Astrocyte of the hippocampus (primary cell): ENCODE data around the gene NSDHL.
"Not testable (repeated sequence)": the region's sequence is repeated elsewhere in the genome, so short reads cannot be mapped to it uniquely, and the experiment has no call there.

Experiments used
- DNase-seq: peaks from one replicate; pipeline ENCODE4 v3.0.0; 2011; ENCODE audit warnings: low read depth, low spot score

Gene NSDHL

GRCh38 chrX:152830312-152831305 is at the start of gene NSDHL, which contains the start of gene CETN2:
Gene NSDHL, plus strand, starts transcription at chrX:152831063. Its CDS starts 15,262 bp downstream, at chrX:152846325.
Gene CETN2, minus strand, starts transcription at chrX:152830757. Its CDS starts 47 bp downstream, at chrX:152830710.
- peak; percentile 98 for DNase-seq

GRCh38 chrX:152787062-152787461 is 43.8 kb upstream of the NSDHL start:
- DNase-seq: not testable (repeated sequence)

GRCh38 chrX:152798945-152799344 is 31.9 kb upstream of the NSDHL start:
- DNase-seq: no peak

DNA sequence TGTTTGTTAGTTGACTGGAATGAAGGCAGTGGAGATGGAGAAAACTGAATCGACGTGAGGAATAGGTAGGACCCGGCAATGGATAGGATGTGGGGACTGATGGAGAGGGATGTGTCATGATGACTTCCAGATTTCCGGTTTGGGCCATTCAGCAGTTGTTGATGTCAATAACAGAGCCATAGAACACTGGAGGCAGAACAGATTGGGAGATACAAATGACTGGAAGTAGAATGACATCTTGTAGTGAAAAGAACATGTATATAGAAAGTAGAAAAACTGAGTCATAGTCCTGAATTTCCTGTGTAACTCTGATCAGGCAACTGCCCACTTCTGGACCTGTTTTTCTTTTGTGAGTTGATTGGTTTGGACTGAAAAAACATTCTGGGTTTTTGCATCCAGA is 24.8 kb upstream of the NSDHL start:
- DNase-seq: no peak

DNA sequence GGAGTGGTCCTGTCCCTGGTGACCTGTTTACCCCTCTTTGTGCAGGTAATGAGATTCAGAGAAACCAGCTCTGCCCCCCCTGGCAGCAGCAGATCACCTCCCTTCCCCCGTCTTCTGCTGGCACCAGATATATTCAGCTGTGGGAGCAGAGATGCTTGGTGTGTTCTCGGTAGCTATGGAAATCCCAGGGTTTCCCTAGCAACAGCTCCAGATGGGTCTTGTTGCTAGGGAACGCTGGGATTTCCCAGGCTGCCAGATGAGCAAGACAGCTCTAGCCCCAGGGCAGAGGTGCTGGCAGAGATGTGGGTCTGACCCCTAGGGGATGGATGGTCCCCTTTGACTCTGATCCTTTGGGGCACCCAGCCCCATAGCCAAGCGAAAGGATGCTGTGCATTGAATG is 20.5 kb upstream of the NSDHL start:
- no peak for DNase-seq

GRCh38 chrX:152813206-152813605 is 17.7 kb upstream of the NSDHL start:
- DNase-seq: no peak

- DNase-seq: no peak
Measured at GRCh38 chrX:152814048-152814447, 16.8 kb upstream of the NSDHL start.

GRCh38 chrX:152817078-152817764 is 13.6 kb upstream of the NSDHL start:
- DNase-seq: peak; percentile 50

GRCh38 chrX:152818356-152818755 is 12.5 kb upstream of the NSDHL start:
- DNase-seq: no peak

DNA sequence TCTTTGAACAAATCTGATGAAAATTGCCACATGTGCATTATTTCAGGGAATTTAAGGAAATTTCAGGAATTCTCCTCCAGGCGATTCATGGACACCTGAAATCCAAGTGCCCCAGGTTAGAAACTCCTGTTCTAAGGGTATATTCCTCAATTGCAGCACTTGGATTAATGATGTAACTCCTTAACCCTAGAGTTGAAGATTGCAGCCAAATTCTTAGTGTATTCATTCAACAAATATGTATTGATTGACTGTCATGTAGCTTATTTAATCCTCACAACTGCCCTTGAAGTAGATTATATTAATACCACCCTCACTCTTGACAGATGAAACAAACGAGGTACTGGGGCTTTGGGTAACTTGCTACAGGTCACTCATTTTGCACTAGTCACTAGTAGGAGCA is 11.6 kb upstream of the NSDHL start:
- no peak for DNase-seq

- DNase-seq: no peak
Measured at GRCh38 chrX:152819732-152820131, 11.1 kb upstream of the NSDHL start.

DNA sequence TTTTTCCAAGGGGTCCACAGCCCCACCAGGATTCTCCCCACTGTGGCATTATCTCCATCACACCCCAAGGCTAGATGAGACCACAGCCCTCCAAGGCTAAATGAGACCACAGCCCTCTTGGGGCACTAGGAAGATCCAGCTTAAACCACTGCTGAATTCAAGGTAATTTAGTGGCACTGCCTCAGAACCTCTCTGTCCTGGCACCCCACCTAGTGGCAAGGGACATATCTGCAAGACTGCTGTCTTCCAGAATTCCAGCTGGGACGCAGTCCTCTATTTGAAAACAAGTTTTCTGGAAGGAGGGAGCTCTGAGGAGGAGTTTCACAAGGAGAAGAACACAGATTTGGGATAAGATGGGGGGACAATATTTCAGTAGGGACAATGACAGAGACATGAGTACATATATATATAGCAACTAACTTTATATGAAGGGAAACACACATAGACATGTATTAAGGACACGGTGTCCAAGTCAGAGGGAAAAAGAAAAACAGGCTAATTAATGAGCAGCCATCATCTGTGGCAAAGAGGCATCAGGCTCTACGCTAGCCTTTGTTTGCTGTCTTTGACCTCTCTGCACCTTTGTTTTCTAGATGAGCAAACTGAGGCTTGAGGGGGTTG is 9.6 kb upstream of the NSDHL start:
- peak; percentile 38 for DNase-seq

- no peak for DNase-seq
Measured at GRCh38 chrX:152822383-152823086, 8.3 kb upstream of the NSDHL start.

DNA sequence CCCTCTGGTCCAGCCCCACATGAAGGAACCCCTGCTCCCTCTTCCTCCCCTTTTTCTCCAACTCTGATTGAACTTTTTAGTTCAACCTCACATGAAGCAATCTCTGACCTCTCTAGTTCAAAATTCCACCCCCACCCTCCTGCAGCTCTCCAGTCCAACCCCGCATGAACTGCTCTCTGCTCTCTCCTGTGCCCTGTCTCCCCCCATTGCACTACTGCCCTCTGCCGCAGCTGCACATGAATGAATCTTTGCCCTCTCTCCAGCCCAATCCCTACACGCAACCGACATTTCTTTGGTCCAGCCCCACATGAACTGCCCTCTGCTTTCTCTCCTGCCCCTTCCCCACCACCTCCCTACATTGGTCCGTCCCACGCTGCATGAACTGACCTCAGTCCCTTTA is 7.2 kb upstream of the NSDHL start:
- DNase-seq: no peak

DNA sequence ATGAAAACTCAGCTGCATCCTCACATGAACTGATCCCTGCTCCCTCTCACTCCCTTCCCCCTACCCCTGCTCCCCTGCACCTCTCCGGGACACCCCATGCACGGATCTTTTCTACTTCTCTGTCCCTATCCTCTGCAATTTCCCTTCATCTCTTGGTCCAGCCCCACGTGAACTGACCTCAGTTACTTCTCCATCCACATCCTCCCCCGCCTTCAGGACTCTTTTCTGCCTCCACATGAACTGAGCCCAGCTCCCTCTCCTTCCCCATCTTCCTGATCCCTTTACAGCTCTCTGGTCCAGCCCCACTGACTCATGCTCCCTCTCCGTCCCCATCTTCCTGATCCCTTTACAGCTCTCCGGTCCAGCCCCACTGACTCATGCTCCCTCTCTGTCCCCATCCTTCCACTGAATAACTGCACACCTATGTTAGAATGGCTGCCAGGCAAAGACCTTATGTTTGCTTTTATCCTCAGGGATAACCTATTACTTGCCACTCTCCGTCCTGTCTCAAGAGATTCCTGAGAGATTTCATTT is 6.0 kb upstream of the NSDHL start:
- no peak for DNase-seq

- no peak for DNase-seq
Measured at GRCh38 chrX:152831391-152831790, 528 bp downstream of the NSDHL start.

GRCh38 chrX:152832520-152832919 is 1.7 kb downstream of the NSDHL start:
- no peak for DNase-seq

DNA sequence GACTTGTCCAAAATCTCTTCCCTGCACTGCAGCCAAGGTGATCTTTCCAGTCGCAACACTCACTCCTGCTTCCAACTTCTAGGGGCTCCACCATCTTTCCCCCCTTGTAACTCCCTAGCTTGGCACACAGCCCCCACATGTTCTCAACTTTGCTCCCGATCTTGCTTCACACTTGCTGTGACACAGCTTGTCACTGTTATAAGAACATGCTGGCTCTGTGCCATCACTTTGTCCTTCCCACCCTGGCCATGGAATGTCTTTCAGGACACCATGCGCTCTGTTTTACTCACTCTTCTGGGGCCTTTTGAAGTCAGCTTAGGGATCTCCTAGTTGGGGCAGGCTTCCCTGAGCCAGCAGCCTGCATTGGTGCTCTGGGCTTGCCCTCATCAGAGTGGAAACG is 2.5 kb downstream of the NSDHL start:
- no peak for DNase-seq

GRCh38 chrX:152835470-152835869 is 4.6 kb downstream of the NSDHL start:
- DNase-seq: not testable (repeated sequence)

DNA sequence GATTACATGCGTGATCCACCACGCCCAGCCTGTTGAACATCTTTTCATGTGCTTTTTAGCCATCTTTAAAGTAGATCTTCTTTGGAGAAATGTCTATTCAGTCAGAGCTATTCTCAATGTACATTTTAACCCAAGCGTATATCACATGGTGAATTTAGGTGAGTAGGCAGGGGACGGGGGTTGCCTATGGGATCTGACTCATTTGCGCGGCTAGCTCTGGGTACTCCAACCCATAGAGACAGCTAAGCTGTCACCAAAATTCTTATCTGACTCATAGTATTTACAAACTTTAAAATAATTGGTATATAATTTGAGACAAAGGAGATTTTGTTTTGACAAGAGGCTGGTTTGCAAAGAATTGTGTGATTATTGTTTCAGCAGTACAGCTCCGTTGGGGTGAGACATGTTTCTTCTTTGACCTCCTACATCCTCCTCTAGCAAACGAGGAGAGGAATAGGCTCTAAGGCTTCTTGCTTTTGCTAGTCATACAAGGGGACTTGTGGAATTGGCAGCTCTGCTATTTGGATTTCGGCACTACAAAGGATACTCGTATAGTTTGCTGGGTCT is 12.0 kb downstream of the NSDHL start:
- DNase-seq: no peak

DNA sequence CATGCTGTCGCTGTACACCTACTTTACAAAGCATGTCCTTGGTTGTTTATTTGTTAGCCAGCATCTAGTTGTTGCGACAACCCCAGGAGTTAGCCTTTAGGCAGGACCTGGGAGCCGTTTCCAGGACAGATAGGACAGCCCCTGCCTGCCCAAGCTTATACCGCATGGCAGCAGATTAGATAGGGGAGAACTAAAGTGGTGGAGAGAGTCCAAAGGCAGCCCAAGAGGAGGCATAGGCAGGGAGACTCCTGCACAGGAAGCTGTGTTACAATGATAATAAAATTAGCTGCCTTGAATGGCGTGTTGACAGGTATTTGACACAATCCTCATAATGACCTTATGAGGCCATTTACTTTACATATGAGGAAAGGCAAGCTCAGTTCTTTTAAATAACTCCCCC is 13.0 kb downstream of the NSDHL start:
- DNase-seq: no peak
